K562 (cell line): ENCODE data around the gene ALDH16A1. TPM values are rescaled to one million over a fixed set of nuclear protein-coding genes. Genes with fewer than 3 reads are reported as not detected.

Experiments used
- BCLAF1 ChIP-seq, 2 experiments: fragments of 450-650 bp in 1 of 2; IDR thresholded peaks; 2 replicates each; pipeline ENCODE4 v1.6.1; 2011 to 2017; ENCODE audit warnings: low read depth in 2 of 2, antibody characterized with exemption in 1 of 2, borderline replicate concordance in 1 of 2, low read length in 1 of 2, mild to moderate bottlenecking in 1 of 2, mixed read lengths in 1 of 2; ENCODE audit not compliant: control insufficient read depth in 1 of 2
- BDP1 ChIP-seq: IDR thresholded peaks from 3 replicates; pipeline ENCODE4 v1.6.1; 2011; ENCODE audit not compliant: insufficient read length, insufficient read depth
- CBX3 ChIP-seq, 2 experiments: IDR thresholded peaks; 1 replicate in 1 of 2; 2 replicates in 1 of 2; pipeline ENCODE4 v1.6.1; 2012; ENCODE audit warnings: inconsistent platforms in 2 of 2, low read length in 2 of 2, borderline replicate concordance in 1 of 2, control low read depth in 1 of 2
- CEBPG ChIP-seq, 3 experiments: fragments of 200-800 bp in 1 of 3; sonication (Bioruptor generic) in 1 of 3; sonication (generic) in 1 of 3; formaldehyde crosslinking in 1 of 3; IDR thresholded peaks in 2 of 3; conservative IDR thresholded peaks in 1 of 3; 2 replicates each; pipeline versions ENCODE4 v1.6.1 to v1.8.0; 2016 to 2022; ENCODE audit warnings: missing compliant biosample characterization in 2 of 3, missing genetic modification characterization in 2 of 3, mild to moderate bottlenecking in 1 of 3, missing genetic modification reagents in 1 of 3
- E2F1 ChIP-seq: sonication (generic); formaldehyde crosslinking; IDR thresholded peaks from 2 replicates; pipeline ENCODE4 v1.8.1; 2023; ENCODE audit warnings: mild to moderate bottlenecking, missing genetic modification reagents, moderate library complexity
- EGR1 ChIP-seq: fragments of 450-650 bp; conservative IDR thresholded peaks from 2 replicates; pipeline ENCODE4 v1.6.1; 2017; ENCODE audit warnings: mild to moderate bottlenecking
- ETV6 ChIP-seq, 3 experiments: fragments of 150-350 bp in 1 of 3; sonication (generic) in 1 of 3; formaldehyde crosslinking in 1 of 3; IDR thresholded peaks; 2 replicates each; pipeline versions ENCODE4 v1.6.1 to v1.8.0; 2014 to 2022; ENCODE audit warnings: borderline replicate concordance in 2 of 3, low read depth in 2 of 3, antibody characterized with exemption in 1 of 3, low read length in 1 of 3, mild to moderate bottlenecking in 1 of 3, missing genetic modification reagents in 1 of 3
- PML ChIP-seq: IDR thresholded peaks from 2 replicates; pipeline ENCODE4 v1.6.1; 2012; ENCODE audit warnings: low read length, inconsistent platforms
- SUPT5H ChIP-seq: fragments of 450-650 bp; IDR thresholded peaks from 2 replicates; pipeline ENCODE4 v1.6.1; 2016
- TAF7 ChIP-seq: fragments of 450-650 bp; IDR thresholded peaks from 2 replicates; pipeline ENCODE4 v1.6.1; 2016; ENCODE audit warnings: missing genetic modification characterization, missing compliant biosample characterization
- TBP ChIP-seq: optimal IDR thresholded peaks from 2 replicates; pipeline ENCODE3; 2011; ENCODE audit warnings: low read depth, low read length, improper control_type of control experiment
- ZNF174 ChIP-seq: fragments of 250-450 bp; sonication (Bioruptor Pico); IDR thresholded peaks from 2 replicates; pipeline ENCODE4 v1.4.0; 2020; ENCODE audit warnings: mild to moderate bottlenecking
- polyA plus RNA-seq, 8 experiments: library from polyadenylated mRNA; depleted of rRNA in 4 of 8; stranded (reverse) in 5 of 8; unstranded in 3 of 8; fragments of >200 nt; fragmentation: Nextera tagmentation in 2 of 8; fragmentation: Illumina TruSeq in 1 of 8; extraction: Ambion mirVana in 2 of 8; extraction: Trizol in 1 of 8; gene quantifications; 2 replicates each; pipeline versions ENCODE4 v1.2.1 to v1.2.3, GENCODE V29; 2011 to 2014; ENCODE audit warnings: inconsistent platforms in 1 of 8, missing spikeins in 1 of 8
- total RNA-seq, 7 experiments: library from RNA; depleted of rRNA in 6 of 7; stranded (reverse); fragments of >200 nt in 6 of 7; fragmentation: Illumina TruSeq in 2 of 7; extraction: Trizol in 2 of 7; gene quantifications; 2 replicates each; pipeline versions ENCODE4 v1.2.1 to v1.2.3, GENCODE V29; 2011 to 2021; ENCODE audit warnings: low replicate concordance in 1 of 7
- TF ChIP-seq, protein P1 (sequence below): sonication (generic); formaldehyde crosslinking; IDR thresholded peaks from 2 replicates; pipeline ENCODE4 v1.8.0; 2023; ENCODE audit warnings: mild to moderate bottlenecking, missing genetic modification reagents
- TF ChIP-seq, protein P2 (sequence below): fragments of 450-650 bp; formaldehyde crosslinking; IDR thresholded peaks from 2 replicates; pipeline ENCODE4 v1.4.0; 2020; ENCODE audit warnings: mild to moderate bottlenecking, moderate library complexity

Gene ALDH16A1
- total and polyA plus RNA-seq, 9 of the 15 experiments (the other 6 are each of a cell fraction or from before 2014, with no cell fraction given) = 2.2 to 52.2 (median 7.6) TPM

DNA sequence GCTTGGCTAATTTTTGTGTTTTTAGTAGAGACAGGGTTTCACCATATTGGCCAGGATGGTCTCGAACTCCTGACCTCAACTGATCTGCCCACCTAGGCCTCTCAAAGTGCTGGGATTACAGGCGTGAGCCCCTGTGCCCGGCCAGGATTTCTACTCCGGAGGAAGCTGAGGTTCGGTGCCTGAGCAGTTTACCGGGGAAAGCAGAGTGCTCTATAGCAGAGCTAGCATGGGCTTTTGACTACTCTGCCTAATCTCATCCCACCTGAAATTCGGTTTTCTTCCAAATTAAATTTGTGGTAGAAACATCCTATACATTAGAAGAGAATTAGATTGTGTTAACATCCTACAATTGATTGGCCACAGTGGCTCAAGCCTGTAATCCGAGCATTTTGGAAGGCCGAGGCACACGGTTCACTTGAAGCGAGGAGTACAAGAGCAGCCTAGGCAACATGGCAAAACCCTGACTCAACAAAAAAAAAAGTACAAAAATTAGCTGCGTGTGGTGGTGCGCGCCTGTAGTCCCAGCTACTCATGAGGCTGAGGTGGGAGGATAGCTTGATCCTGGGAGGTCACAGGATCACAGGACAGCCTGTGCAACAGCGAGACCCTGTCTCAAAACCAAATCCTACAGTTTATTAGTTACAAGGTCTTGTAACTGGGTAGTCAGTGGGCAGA lies 36.0 kb downstream of the ALDH16A1 start (continued):
- TF ChIP-seq E2F1 (CRISPR knock-in tag) = peak; percentile 55; the same call in 1 of the 2 replicates
- no peak for TF ChIP-seq BDP1
- no peak for TF ChIP-seq TAF7 (tag)
- 0 out of 4 replicates have a peak, but pooled peaks of 1 of the 2 experiments have one; percentile 30 for TF ChIP-seq BCLAF1 (IDR thresholded peaks at IDR 0.05; ENCODE audit: borderline replicate concordance in 1 of 2, control insufficient read depth in 1 of 2, low read depth in 2 of 2, low read length in 1 of 2)
- no peak for TF ChIP-seq ZNF174 (CRISPR knock-in tag)
- TF ChIP-seq ETV6 (IDR thresholded peaks at IDR 0.05; ENCODE audit: borderline replicate concordance in 1 of 2, low read depth in 2 of 2, low read length in 1 of 2) = no peak
- TF ChIP-seq ETV6 (CRISPR knock-in tag; IDR thresholded peaks at IDR 0.05; ENCODE audit: borderline replicate concordance) = no peak
- TF ChIP-seq EGR1 = no peak
- 0 out of 2 replicates have a peak, but pooled peaks have one; percentile 24 for TF ChIP-seq CEBPG (CRISPR knock-in tag; IDR thresholded peaks at IDR 0.05)
- TF ChIP-seq CEBPG (tag; conservative IDR thresholded peaks at IDR 0.05 in 1 of 2, IDR thresholded peaks at IDR 0.05 in 1 of 2) = no peak
- TF ChIP-seq PML = no peak
- TF ChIP-seq, protein P1, sequence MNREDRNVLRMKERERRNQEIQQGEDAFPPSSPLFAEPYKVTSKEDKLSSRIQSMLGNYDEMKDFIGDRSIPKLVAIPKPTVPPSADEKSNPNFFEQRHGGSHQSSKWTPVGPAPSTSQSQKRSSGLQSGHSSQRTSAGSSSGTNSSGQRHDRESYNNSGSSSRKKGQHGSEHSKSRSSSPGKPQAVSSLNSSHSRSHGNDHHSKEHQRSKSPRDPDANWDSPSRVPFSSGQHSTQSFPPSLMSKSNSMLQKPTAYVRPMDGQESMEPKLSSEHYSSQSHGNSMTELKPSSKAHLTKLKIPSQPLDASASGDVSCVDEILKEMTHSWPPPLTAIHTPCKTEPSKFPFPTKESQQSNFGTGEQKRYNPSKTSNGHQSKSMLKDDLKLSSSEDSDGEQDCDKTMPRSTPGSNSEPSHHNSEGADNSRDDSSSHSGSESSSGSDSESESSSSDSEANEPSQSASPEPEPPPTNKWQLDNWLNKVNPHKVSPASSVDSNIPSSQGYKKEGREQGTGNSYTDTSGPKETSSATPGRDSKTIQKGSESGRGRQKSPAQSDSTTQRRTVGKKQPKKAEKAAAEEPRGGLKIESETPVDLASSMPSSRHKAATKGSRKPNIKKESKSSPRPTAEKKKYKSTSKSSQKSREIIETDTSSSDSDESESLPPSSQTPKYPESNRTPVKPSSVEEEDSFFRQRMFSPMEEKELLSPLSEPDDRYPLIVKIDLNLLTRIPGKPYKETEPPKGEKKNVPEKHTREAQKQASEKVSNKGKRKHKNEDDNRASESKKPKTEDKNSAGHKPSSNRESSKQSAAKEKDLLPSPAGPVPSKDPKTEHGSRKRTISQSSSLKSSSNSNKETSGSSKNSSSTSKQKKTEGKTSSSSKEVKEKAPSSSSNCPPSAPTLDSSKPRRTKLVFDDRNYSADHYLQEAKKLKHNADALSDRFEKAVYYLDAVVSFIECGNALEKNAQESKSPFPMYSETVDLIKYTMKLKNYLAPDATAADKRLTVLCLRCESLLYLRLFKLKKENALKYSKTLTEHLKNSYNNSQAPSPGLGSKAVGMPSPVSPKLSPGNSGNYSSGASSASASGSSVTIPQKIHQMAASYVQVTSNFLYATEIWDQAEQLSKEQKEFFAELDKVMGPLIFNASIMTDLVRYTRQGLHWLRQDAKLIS (CRISPR knock-in tag) = peak; percentile 88; the same call in 1 of the 2 replicates
- 0 out of 3 replicates have a peak, but pooled peaks of 1 of the 2 experiments have one; percentile 8 for TF ChIP-seq CBX3 (IDR thresholded peaks at IDR 0.05; ENCODE audit: borderline replicate concordance in 1 of 2, low read length in 2 of 2)
- TF ChIP-seq SUPT5H = peak; percentile 32
- TF ChIP-seq, protein P2, sequence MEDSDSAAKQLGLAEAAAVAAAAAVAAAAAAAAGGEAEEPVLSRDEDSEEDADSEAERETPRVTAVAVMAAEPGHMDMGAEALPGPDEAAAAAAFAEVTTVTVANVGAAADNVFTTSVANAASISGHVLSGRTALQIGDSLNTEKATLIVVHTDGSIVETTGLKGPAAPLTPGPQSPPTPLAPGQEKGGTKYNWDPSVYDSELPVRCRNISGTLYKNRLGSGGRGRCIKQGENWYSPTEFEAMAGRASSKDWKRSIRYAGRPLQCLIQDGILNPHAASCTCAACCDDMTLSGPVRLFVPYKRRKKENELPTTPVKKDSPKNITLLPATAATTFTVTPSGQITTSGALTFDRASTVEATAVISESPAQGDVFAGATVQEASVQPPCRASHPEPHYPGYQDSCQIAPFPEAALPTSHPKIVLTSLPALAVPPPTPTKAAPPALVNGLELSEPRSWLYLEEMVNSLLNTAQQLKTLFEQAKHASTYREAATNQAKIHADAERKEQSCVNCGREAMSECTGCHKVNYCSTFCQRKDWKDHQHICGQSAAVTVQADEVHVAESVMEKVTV (CRISPR knock-in tag) = no peak
- no peak for TF ChIP-seq TBP
